Measurements from ENCODE around the gene TMEM125.

Gene TMEM125

GRCh38 chr1:43269627-43270375 is at the start of gene TMEM125:
TSS of gene TMEM125 (plus strand) at chr1:43269983. CDS start at chr1:43272723, 2,740 bp downstream.
- peak; percentile 81 for DNase-seq

GRCh38 chr1:43220905-43221778 is 48.6 kb upstream of the TMEM125 start:
- no peak for DNase-seq

- no peak for DNase-seq
Measured at GRCh38 chr1:43221797-43222196, 48.0 kb upstream of the TMEM125 start.

GRCh38 chr1:43222879-43223278 is 46.9 kb upstream of the TMEM125 start:
- DNase-seq = no peak

- DNase-seq = no peak
Measured at GRCh38 chr1:43225168-43225567, 44.6 kb upstream of the TMEM125 start.

- DNase-seq = peak; percentile 84
Measured at GRCh38 chr1:43227143-43227764, 42.5 kb upstream of the TMEM125 start.

GRCh38 chr1:43229826-43230780 is 39.7 kb upstream of the TMEM125 start:
- DNase-seq = no peak

- DNase-seq = no peak
Measured at GRCh38 chr1:43232074-43232473, 37.7 kb upstream of the TMEM125 start.

- no peak for DNase-seq
Measured at GRCh38 chr1:43232482-43232881, 37.3 kb upstream of the TMEM125 start.

GRCh38 chr1:43233631-43234030 is 36.2 kb upstream of the TMEM125 start:
- no peak for DNase-seq

GRCh38 chr1:43234267-43234666 is 35.5 kb upstream of the TMEM125 start:
- no peak for DNase-seq

- no peak for DNase-seq
Measured at GRCh38 chr1:43235040-43235439, 34.7 kb upstream of the TMEM125 start.

- DNase-seq = no peak
Measured at GRCh38 chr1:43235451-43236121, 34.2 kb upstream of the TMEM125 start.

- no peak for DNase-seq
Measured at GRCh38 chr1:43237121-43237520, 32.7 kb upstream of the TMEM125 start.

GRCh38 chr1:43238085-43238484 is 31.7 kb upstream of the TMEM125 start:
- DNase-seq = peak; percentile 92

GRCh38 chr1:43238991-43239469 is 30.8 kb upstream of the TMEM125 start:
- no peak for DNase-seq

- no peak for DNase-seq
Measured at GRCh38 chr1:43239484-43239883, 30.3 kb upstream of the TMEM125 start.

- peak; percentile 54 for DNase-seq
Measured at GRCh38 chr1:43241413-43241836, 28.4 kb upstream of the TMEM125 start.

- no peak for DNase-seq
Measured at GRCh38 chr1:43243299-43243698, 26.5 kb upstream of the TMEM125 start.

GRCh38 chr1:43246466-43247213 is 23.1 kb upstream of the TMEM125 start:
- peak; percentile 75 for DNase-seq

Data from DMS53 (cell line).